Inflammatory macrophage treated with lipopolysaccharide for 4 hours (primary cell): Measurements from ENCODE around the gene RAVER1.
"Not testable (repeated sequence)": the region's sequence is repeated elsewhere in the genome, so short reads cannot be mapped to it uniquely, and the experiment has no call there.

ENCODE experiments used
- DNase-seq: peaks from one replicate; pipeline ENCODE4 v3.0.0-alpha.2; 2020

Gene RAVER1

DNA sequence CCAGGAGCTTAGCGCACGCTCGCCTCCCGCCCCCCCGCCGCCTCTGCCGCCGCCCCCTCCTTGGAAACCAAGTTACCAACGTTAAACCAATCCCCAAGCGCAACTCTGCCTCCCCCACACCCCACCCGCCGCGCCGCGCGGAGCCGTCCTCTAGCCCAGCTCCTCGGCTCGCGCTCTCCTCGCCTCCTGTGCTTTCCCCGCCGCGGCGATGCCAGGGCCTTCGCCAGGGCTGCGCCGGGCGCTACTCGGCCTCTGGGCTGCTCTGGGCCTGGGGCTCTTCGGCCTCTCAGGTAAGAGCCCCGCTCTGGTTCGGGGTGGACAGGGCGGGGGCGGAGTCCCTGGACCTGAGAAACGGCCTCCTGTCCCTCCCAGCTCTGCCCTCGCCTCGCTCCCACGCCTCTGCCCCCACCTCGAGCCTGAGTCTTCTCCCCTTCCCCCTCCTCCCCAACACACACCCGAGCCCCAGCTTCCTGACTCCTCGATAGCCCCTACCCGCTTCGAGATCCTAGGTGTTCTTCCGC is 43.4 kb downstream of the RAVER1 start, which contains the start of gene ICAM5:
TSS of gene ICAM5 (plus strand) at position 117 of the 521 bp plus-strand sequence. CDS start at position 209, 92 bp downstream.
- DNase-seq, result peak; percentile 35

DNA sequence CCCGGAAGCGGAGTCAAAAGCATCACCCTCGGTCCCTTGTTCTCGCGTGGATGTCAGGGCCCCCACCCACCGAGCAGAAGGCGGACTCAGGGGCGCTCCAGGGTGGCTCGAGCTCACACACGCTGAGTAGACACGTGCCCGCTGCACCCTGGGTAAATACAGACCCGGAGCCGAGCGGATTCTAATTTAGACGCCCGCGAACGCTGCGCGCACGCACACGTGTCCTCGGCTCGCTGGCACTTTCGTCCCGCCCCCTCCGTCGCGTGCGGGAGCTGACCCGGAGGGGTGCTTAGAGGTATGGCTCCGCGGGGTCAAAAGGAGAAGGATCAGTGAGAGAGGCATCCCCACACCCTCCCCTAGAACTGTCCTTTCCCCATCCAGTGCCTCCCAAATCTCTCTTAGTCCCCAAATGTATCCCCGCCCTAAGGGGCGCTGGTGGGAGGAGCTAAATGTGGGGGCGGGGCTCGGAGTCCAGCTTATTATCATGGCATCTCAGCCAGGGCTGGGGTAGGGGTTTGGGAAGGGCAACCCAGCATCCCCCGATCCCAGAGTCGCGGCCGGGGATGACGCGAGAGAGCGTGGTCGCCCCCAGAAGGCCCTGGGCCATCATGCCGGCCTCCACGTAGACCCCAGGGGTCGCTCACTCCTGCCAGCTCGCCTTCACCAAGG is 44.0 kb downstream of the RAVER1 start:
- DNase-seq, result peak; percentile 61

DNA sequence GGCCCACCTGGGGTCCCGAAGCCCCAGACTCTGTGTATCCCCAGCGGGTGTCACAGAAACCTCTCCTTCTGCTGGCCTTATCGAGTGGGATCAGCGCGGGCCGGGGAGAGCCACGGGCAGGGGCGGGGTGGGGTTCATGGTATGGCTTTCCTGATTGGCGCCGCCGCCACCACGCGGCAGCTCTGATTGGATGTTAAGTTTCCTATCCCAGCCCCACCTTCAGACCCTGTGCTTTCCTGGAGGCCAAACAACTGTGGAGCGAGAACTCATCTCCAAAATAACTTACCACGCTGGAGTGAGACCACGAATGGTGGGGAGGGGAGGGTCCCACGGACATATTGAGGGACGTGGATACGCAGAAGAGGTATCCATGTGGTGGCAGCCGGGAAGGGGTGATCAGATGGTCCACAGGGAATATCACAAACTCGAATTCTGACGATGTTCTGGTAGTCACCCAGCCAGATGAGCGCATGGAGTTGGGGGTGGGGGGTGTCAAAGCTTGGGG is 44.6 kb downstream of the RAVER1 start:
- peak; percentile 66 for DNase-seq

DNA sequence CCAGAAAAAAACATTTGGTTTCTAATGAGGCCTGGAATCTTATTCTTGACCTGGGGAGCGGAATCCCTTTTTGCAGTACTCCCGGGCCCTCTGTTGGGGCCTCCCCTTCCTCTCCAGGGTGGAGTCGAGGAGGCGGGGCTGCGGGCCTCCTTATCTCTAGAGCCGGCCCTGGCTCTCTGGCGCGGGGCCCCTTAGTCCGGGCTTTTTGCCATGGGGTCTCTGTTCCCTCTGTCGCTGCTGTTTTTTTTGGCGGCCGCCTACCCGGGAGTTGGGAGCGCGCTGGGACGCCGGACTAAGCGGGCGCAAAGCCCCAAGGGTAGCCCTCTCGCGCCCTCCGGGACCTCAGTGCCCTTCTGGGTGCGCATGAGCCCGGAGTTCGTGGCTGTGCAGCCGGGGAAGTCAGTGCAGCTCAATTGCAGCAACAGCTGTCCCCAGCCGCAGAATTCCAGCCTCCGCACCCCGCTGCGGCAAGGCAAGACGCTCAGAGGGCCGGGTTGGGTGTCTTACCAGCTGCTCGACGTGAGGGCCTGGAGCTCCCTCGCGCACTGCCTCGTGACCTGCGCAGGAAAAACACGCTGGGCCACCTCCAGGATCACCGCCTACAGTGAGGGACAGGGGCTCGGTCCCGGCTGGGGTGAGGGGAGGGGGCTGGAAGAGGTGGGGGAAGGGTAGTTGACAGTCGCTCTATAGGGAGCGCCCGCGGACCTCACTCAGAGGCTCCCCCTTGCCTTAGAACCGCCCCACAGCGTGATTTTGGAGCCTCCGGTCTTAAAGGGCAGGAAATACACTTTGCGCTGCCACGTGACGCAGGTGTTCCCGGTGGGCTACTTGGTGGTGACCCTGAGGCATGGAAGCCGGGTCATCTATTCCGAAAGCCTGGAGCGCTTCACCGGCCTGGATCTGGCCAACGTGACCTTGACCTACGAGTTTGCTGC is 46.3 kb downstream of the RAVER1 start, which contains the start of gene ICAM4:
TSS of gene ICAM4 (plus strand) at position 153 of the 935 bp plus-strand sequence. CDS start at position 211, 58 bp downstream.
- DNase-seq, result peak; percentile 74

DNA sequence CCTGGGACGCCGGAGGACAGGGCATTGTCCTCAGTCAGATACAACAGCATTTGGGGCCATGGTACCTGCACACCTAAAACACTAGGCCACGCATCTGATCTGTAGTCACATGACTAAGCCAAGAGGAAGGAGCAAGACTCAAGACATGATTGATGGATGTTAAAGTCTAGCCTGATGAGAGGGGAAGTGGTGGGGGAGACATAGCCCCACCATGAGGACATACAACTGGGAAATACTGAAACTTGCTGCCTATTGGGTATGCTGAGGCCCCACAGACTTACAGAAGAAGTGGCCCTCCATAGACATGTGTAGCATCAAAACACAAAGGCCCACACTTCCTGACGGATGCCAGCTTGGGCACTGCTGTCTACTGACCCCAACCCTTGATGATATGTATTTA is 47.9 kb downstream of the RAVER1 start:
- no peak for DNase-seq

DNA sequence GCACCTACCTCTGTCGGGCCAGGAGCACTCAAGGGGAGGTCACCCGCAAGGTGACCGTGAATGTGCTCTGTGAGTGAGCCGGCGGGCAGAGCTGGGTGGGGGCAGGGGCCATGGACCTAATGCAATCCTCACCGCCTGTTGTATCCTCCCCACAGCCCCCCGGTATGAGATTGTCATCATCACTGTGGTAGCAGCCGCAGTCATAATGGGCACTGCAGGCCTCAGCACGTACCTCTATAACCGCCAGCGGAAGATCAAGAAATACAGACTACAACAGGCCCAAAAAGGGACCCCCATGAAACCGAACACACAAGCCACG is 48.4 kb downstream of the RAVER1 start:
- DNase-seq, result no peak

DNA sequence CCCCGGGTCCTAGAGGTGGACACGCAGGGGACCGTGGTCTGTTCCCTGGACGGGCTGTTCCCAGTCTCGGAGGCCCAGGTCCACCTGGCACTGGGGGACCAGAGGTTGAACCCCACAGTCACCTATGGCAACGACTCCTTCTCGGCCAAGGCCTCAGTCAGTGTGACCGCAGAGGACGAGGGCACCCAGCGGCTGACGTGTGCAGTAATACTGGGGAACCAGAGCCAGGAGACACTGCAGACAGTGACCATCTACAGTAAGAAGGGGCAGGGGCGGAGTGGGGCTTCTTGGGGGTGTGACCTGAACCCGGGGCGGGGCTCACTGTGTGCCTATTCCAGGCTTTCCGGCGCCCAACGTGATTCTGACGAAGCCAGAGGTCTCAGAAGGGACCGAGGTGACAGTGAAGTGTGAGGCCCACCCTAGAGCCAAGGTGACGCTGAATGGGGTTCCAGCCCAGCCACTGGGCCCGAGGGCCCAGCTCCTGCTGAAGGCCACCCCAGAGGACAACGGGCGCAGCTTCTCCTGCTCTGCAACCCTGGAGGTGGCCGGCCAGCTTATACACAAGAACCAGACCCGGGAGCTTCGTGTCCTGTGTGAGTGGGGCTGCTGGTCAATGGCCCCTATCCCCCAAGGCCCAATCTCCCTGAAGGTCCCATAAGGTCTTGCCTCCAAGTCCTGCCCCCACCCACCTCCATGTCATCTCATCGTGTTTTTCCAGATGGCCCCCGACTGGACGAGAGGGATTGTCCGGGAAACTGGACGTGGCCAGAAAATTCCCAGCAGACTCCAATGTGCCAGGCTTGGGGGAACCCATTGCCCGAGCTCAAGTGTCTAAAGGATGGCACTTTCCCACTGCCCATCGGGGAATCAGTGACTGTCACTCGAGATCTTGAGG is 49.0 kb downstream of the RAVER1 start:
- no peak for DNase-seq

DNA sequence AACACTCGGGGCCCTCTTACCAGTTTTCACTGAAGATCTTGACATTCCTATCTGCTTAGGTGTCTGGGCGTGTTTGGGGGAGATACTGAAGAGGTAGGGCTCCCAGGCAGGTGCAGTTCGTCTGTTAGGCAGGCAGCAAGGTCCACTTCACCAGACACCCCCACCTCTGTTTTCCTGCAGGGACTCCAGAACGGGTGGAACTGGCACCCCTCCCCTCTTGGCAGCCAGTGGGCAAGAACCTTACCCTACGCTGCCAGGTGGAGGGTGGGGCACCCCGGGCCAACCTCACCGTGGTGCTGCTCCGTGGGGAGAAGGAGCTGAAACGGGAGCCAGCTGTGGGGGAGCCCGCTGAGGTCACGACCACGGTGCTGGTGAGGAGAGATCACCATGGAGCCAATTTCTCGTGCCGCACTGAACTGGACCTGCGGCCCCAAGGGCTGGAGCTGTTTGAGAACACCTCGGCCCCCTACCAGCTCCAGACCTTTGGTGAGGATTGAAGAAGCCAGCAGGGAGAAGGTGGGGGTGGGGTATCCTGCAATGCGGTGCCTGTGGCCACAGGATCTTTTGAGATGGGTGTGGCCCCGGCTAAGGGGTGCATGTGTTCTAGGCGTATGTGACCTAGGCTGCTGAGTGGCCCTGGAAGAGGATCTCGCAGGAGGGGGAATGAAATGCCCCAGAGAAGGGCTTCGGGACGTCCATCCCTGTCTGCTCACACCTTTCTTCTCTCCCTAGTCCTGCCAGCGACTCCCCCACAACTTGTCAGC is 49.8 kb downstream of the RAVER1 start:
- DNase-seq, result no peak

DNA sequence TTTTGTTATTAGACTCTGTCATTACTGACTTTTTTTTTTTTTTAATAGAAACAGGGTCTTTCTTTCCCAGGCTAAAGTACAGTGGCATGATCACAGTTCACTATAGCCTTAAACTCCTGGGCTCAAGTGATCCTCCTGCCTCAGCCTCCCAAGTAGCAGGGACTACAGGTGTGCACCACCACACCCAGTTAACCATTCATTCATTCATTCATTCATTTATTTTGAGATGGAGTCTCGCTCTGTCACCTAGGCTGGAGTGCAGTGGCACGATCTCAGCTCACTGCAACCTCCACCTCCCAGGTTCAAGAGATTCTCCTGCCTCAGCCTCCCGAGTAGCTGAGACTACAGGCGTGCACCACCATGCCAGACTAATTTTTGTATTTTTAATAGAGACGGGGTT is 51.3 kb downstream of the RAVER1 start:
- not testable (repeated sequence) for DNase-seq

DNA sequence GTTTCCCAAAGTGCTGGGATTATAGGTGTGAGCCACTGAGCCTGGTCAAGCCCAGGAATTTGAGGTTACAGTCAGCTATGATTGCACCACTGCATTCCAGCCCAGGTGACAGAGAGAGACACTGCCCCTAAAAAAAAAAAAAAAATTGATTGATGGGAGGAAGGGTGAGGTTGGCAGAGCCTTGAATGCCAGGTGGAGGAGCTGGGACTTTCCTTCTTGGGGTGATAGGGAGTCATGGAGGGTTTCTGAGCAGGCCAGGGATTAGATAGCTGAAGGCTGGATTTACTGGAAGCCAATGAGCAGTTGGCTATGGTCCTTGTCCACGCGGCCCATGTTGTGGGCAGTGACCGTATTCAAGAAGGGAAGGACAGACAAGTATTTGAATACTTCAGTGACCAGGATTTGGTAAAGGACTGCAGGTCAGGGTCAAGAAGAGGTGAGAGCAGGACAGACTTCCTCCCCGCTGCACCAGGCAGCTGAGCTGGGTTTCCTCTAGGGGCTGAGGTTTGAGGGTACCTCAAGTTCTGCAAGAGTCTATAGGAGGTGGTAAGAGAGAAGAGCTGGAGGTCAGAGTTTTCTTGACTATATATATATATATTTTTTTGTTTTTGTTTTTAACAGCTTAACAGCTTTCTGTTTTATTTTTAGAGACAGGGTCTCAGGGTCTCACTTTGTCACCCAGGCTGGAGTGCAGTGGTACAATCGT is 53.4 kb downstream of the RAVER1 start:
- DNase-seq, result no peak

DNA sequence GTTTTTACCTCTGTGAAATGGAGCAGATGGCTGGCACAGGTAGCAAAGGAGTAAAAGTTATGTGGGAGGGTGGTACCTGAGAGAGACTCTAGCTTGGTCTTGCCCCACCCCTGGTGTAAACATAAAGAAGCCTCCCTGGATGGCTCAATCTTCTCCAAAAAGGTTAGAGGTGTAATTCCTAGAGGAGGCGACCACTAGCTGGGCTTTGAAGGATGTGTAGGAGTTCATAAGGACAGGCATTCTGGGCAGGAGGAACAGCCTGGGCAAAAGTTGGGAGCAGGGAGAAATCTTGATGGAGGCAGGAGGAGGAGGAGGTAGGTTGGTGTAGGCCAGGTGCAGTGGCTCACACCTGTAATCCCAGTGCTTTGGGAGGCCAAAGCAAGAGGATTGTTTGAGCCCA is 54.4 kb downstream of the RAVER1 start:
- DNase-seq, result no peak

DNA sequence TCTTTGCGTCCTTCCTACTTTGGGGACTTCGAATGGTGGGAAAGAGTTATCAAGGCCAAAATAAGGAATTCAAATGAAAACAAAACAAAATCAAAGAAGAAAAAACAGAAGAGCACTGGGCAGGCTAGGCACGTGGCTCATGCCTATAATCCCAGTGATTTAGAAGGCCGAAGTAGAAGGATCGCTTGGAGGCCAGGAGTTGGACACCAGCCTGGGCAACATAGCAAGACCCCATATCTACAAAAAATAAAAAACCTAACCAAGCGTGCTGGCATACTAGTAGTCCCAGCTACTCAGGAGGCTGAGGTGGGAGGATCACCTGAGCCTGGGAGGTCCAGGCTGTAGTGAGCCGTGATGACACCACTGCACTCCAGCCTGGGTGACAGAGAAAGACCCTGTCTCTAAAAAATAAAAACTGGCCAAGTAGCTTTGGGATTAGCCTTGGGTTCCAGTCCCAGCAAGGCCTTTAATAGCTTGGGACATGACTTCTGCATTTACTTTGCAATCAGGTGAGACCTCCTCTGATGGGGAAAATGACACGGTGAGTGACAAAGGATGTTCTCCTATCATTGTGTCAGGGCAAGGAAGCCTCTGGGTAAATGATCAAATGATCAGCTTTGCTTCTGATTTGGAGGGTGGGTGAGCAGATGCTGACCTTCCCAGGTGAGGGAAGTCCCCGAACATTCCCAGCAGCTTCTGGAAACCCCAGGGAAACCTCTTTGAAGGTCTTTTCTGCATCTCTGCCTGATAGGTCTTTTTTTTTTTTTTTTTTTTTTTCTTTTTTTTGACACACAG is 55.3 kb downstream of the RAVER1 start:
- DNase-seq, result no peak

DNA sequence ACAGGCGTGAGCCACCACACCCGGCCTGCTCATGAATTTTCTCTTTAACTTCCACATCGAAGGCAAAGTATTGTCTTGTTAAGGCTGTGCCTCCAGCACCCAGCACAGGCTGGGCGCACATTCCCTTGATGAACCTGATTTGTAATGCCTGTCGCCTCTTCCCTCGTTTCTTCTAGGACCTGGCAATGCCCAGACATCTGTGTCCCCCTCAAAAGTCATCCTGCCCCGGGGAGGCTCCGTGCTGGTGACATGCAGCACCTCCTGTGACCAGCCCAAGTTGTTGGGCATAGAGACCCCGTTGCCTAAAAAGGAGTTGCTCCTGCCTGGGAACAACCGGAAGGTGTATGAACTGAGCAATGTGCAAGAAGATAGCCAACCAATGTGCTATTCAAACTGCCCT is 58.7 kb downstream of the RAVER1 start:
- no peak for DNase-seq

DNA sequence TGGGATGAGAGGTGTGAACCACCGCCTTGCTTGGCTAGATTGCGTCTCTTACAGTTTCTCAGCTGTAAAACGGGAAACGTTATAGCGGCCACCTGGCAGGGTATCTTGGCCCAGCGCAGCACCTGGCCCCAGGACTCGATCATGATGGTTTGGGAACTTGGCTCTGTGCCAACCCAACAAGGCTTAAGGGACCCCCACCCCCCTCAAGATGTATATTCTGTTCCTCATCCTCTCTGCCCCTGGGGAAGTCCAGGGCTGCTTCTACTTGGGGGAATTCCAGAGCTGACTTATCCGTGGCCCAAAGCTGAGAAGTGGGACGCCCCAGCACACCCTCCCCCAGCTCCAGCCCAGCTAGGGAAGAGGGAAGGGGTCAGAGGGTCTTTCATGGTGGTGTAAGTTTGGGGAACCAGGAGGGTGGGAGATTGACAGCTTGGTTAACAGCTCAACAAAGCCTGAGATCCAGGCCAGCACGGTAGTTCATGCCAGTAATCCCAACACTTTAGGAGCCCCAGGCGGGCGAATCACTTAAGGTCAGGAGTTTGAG is 61.7 kb downstream of the RAVER1 start:
- peak; percentile 91 for DNase-seq

DNA sequence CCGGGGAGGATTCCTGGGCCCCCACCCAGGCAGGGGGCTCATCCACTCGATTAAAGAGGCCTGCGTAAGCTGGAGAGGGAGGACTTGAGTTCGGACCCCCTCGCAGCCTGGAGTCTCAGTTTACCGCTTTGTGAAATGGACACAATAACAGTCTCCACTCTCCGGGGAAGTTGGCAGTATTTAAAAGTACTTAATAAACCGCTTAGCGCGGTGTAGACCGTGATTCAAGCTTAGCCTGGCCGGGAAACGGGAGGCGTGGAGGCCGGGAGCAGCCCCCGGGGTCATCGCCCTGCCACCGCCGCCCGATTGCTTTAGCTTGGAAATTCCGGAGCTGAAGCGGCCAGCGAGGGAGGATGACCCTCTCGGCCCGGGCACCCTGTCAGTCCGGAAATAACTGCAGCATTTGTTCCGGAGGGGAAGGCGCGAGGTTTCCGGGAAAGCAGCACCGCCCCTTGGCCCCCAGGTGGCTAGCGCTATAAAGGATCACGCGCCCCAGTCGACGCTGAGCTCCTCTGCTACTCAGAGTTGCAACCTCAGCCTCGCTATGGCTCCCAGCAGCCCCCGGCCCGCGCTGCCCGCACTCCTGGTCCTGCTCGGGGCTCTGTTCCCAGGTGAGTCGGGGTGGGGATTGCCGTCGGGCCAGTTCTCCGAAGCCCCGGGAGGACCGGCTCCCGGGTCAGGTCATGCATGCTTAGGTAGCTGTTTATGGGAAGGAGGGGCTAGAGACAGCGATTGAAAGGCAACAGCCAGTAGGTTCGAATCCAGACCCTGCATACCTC is 62.5 kb downstream of the RAVER1 start, which contains the start of gene ICAM1:
TSS of gene ICAM1 (plus strand) at position 505 of the 779 bp plus-strand sequence. CDS start at position 545, 40 bp downstream.
- peak; percentile 99 for DNase-seq

DNA sequence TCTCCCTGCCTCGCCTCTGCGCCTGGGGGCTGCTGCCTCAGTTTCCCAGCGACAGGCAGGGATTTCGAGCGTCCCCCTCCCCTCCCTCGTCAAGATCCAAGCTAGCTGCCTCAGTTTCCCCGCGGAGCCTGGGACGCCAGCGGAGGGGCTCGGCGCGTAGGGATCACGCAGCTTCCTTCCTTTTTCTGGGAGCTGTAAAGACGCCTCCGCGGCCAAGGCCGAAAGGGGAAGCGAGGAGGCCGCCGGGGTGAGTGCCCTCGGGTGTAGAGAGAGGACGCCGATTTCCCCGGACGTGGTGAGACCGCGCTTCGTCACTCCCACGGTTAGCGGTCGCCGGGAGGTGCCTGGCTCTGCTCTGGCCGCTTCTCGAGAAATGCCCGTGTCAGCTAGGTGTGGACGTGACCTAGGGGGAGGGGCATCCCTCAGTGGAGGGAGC is 63.1 kb downstream of the RAVER1 start:
- DNase-seq, result peak; percentile 98

DNA sequence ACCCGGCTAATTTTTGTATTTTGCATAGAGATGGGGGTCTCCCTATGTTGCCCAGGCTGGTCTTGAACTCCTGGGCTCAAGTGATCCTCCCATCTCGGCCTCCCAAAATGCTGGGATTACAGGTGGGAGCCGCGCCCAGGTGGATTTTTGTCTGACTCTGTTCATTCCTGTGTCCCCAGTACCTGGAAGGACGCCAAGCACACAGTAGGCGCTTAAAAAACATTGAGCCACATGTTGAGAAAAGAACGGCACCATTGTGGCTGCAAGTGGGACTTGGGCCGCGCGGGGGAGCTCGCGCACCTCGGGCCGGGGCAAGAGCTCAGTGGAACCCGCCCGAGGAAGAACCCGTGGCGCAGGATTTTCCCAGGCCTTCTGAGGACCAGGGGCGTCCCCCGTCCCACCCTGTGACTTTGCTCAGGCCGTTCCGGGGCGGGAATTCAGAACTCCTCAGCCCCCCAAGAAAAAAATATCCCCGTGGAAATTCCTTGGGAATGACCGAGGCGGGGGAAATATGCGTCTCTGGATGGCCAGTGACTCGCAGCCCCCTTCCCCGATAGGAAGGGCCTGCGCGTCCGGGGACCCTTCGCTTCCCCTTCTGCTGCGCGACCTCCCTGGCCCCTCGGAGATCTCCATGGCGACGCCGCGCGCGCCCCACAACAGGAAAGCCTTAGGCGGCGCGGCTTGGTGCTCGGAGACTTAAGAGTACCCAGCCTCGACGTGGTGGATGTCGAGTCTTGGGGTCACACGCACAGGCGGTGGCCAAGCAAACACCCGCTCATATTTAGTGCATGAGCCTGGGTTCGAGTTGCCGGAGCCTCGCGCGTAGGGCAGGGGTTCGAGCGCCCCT is 63.8 kb downstream of the RAVER1 start:
- peak; percentile 95 for DNase-seq

DNA sequence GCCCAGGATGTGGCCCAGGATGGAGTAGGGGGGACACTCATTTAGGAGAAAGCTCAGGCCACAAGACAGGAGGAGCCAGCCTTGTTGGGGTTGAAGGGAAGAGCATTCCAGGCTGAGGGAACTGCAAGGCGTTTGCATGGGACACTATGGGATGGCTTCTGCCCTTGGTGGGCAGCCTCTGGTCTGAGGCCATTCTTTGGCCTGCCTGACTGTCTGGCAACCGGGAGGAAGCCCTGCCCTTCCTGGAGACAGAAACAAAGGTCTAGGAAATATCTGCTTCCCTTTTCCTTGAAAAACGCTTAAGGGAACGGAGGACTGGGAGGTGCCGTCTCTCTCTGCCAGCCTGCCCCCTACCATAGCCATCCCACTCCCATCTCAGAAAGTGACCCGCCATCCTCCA is 65.3 kb downstream of the RAVER1 start:
- DNase-seq, result no peak
